LoVo (cell line): ENCODE data around the gene BOC.

ENCODE experiments used
- DNase-seq: peaks from one replicate; pipeline ENCODE4 v3.0.0-alpha.2; 2016; ENCODE audit warnings: low spot score

Gene BOC

GRCh38 chr3:113269661-113270060, 58.3 kb downstream of the BOC start:
- no peak for DNase-seq

GRCh38 chr3:113270068-113270467, 58.7 kb downstream of the BOC start:
- DNase-seq: no peak

- DNase-seq: no peak
These were observed 59.4 kb downstream of the BOC start for GRCh38 chr3:113270786-113271185.

GRCh38 chr3:113271189-113271588, 59.8 kb downstream of the BOC start:
- DNase-seq: no peak

- no peak for DNase-seq
These were observed 60.4 kb downstream of the BOC start for GRCh38 chr3:113271594-113272384.

GRCh38 chr3:113272385-113272779, 61.0 kb downstream of the BOC start:
- DNase-seq: no peak

GRCh38 chr3:113273011-113273410, 61.7 kb downstream of the BOC start:
- DNase-seq: no peak

- no peak for DNase-seq
These were observed 62.4 kb downstream of the BOC start for GRCh38 chr3:113273604-113274378.

- DNase-seq: no peak
These were observed 63.3 kb downstream of the BOC start for GRCh38 chr3:113274425-113275257.

- DNase-seq: no peak
These were observed 63.9 kb downstream of the BOC start for GRCh38 chr3:113275258-113275556.

- no peak for DNase-seq
These were observed 64.2 kb downstream of the BOC start for GRCh38 chr3:113275583-113275928.

GRCh38 chr3:113275929-113276750, 64.8 kb downstream of the BOC start:
- no peak for DNase-seq

GRCh38 chr3:113276751-113277080, 65.4 kb downstream of the BOC start:
- DNase-seq: no peak

- DNase-seq: no peak
These were observed 66.1 kb downstream of the BOC start for GRCh38 chr3:113277414-113277813.

GRCh38 chr3:113277941-113278598, 66.7 kb downstream of the BOC start:
- no peak for DNase-seq

GRCh38 chr3:113278599-113278955, 67.2 kb downstream of the BOC start:
- DNase-seq: no peak

GRCh38 chr3:113279686-113280085, 68.3 kb downstream of the BOC start:
- DNase-seq: no peak

GRCh38 chr3:113283306-113283705, 71.9 kb downstream of the BOC start:
- no peak for DNase-seq

GRCh38 chr3:113284453-113285050, 73.2 kb downstream of the BOC start:
- no peak for DNase-seq

GRCh38 chr3:113285226-113285625, 73.9 kb downstream of the BOC start:
- DNase-seq: no peak

- no peak for DNase-seq
These were observed 74.4 kb downstream of the BOC start for GRCh38 chr3:113285741-113286140.
